ENCODE measurements around the gene LAMA2.
A peak's percentile ranks its signal among the peaks of the same experiment; 100 is the strongest.

The LAMA2 gene

DNA sequence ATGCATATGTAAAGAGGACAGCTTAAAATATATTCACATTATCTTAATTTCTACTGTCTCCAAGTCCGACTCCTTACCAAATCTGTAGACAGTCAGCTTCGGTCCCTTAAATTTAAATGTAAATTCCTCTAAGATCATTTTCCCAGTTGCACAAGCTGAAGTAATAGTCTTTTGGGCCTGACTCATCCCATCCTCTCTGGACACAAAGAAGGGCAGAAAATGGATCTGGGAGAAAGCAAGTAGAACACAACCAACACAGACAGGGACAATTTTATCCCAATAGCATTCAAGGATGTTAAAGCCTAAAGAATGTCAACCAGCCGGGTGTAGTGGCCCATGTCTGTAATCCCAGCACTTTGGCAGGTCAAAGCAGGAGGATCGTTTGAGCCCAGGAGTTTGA lies 598.8 kb downstream of the LAMA2 start:
- ATAC-seq = no peak
- Mint-ChIP-seq H3K27ac (no peak overlapping the region), H3K4me3 (no peak overlapping the region)

DNA sequence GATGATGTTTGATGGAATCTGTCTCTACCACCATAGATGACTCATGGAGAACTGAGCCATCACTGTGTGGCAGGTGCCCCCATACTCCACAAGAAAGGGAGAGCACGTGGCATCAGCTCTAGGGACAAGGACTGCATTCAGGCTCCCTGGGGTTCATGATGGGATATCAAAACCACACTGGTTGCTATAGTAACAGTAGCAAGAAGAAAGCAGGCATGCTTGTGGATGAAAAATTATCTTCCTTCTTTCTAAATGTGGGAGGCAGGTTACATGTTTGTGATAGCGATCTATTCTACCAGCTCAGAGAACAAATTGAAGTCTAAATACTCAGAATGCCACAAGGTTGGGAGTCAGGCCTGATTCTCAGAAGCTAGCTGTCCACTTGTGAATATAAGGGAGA lies 602.8 kb downstream of the LAMA2 start:
- no peak for ATAC-seq
- Mint-ChIP-seq H3K27ac (no peak overlapping the region), H3K36me3 (peaks cover 4% of the 10 kb centered on the region)

More for the DNA sequence above, 598.8 kb downstream of the LAMA2 start:
- Mint-ChIP-seq H3K36me3 (no peaks in the 10 kb centered on the region), H3K4me1 (no peaks in the 10 kb centered on the region), H3K9me3 (no peaks in the 10 kb centered on the region)
- DNase-seq (ENCODE audit: low spot score in 2 of 2) = no peak

DNA sequence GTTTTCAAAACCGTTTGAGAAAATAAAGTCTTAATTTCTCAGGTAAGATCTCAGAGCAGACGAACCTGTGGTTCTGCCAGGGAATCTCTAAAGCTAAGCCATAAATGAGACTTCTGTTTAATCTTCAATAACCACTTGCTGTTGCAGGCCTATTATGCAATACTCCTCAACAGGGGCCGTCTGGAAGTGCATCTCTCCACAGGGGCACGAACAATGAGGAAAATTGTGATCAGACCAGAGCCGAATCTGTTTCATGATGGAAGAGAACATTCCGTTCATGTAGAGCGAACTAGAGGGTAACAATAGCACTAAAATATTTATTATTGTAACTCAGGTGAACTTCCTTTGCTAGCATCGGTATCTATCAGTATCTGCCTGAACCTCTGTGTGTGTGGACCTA lies 603.4 kb downstream of the LAMA2 start:
- Mint-ChIP-seq H3K4me3 (no peak overlapping the region), H3K27ac (no peak overlapping the region)
- no peak for DNase-seq (ENCODE audit: low spot score in 2 of 2)

More for the DNA sequence above, 602.8 kb downstream of the LAMA2 start:
- H3K4me1 Mint-ChIP-seq = peaks cover 18% of the 10 kb centered on the region
- DNase-seq (ENCODE audit: low spot score in 2 of 2) = no peak
- no peak overlapping the region for H3K4me3 Mint-ChIP-seq
- no peaks in the 10 kb centered on the region for H3K9me3 Mint-ChIP-seq

GRCh38 chr6:129488313-129488712 lies 605.4 kb downstream of the LAMA2 start:
- Mint-ChIP-seq H3K4me1 (peaks cover 29% of the 10 kb centered on the region), H3K9me3 (no peaks in the 10 kb centered on the region), H3K4me3 (no peak overlapping the region), H3K27ac (no peak overlapping the region), H3K36me3 (peaks cover 9% of the 10 kb centered on the region)
- no peak for DNase-seq (ENCODE audit: low spot score in 2 of 2)
- no peak for ATAC-seq

More for the DNA sequence above, 603.4 kb downstream of the LAMA2 start:
- H3K4me1 Mint-ChIP-seq = peaks cover 24% of the 10 kb centered on the region
- ATAC-seq = no peak
- H3K36me3 Mint-ChIP-seq = peaks cover 9% of the 10 kb centered on the region
- H3K9me3 Mint-ChIP-seq = no peaks in the 10 kb centered on the region

GRCh38 chr6:129489215-129489765 lies 606.4 kb downstream of the LAMA2 start:
- H3K27ac Mint-ChIP-seq = peak overlapping the region; percentile 98
- DNase-seq (ENCODE audit: low spot score in 2 of 2) = no peak
- peaks cover 33% of the 10 kb centered on the region for H3K4me1 Mint-ChIP-seq
- ATAC-seq = no peak
- H3K36me3 Mint-ChIP-seq = peaks cover 9% of the 10 kb centered on the region
- no peaks in the 10 kb centered on the region for H3K9me3 Mint-ChIP-seq
- peak overlapping the region; percentile 66 for H3K4me3 Mint-ChIP-seq

DNA sequence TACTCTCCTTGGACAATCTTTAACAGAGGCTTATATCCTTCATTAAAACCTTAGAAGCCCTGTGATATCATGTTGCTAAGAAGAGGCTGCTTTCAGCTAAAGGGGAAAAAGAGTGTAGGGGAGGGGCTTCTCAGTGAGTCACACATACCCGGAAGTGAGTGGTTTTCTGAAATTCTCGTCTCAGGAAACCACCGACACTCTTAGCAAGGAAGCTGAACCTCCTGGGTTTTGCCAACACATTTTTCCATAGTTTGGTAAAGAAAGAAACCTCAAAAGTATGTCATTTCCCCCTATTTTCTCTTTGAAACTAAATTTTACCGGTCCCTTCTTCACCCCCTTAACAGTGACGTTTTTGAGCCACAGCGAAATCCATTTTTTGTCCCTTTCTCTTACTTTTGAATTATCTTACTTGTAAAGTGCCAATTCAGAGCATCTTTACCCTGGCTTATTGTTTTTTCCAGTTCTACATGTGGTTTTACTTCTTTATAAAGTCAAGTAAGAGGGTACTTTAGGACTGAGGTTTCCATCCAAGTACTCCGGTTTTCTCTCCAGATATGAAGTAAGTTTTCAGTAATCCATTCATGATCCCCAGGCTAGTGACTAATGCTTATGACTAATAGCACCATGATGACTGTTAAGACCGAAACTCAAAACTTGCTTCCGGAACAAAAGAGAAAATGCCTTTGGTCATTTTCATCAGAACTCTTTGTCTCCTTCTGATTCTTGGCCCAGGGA lies 607.8 kb downstream of the LAMA2 start:
- peak; percentile 30 to 83 for DNase-seq (ENCODE audit: low spot score in 2 of 2)
- Mint-ChIP-seq H3K27ac (peak overlapping the region; percentile 98), H3K36me3 (peaks cover 9% of the 10 kb centered on the region), H3K4me1 (peaks cover 46% of the 10 kb centered on the region), H3K9me3 (no peaks in the 10 kb centered on the region), H3K4me3 (peak overlapping the region; percentile 66)
- peak; percentile 91 for ATAC-seq

DNA sequence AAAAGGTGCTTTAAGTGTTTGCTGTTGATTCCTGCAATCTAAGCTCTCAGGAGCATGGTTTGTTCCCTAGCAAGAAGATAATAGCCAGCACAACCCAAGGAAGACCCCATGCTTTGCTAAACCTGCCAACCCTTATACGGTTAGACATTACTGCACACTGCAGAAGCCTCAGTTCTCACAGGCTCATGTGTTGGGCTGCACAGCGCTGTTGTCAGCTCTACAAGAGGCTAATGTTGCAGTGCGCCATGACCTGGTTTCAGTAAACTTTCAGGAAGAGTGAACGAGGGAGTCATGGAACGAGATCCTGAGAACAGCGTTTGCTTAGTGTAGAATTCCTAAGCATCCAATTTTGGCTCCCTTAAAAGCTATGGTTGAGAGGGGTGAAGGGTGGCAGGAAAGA lies 608.5 kb downstream of the LAMA2 start:
- ATAC-seq (peak; percentile 20), DNase-seq (ENCODE audit: low spot score in 2 of 2) (no peak)
- Mint-ChIP-seq H3K9me3 (no peaks in the 10 kb centered on the region), H3K27ac (peak overlapping the region; percentile 98), H3K4me1 (peaks cover 52% of the 10 kb centered on the region), H3K4me3 (peak overlapping the region; percentile 66), H3K36me3 (peaks cover 9% of the 10 kb centered on the region)

DNA sequence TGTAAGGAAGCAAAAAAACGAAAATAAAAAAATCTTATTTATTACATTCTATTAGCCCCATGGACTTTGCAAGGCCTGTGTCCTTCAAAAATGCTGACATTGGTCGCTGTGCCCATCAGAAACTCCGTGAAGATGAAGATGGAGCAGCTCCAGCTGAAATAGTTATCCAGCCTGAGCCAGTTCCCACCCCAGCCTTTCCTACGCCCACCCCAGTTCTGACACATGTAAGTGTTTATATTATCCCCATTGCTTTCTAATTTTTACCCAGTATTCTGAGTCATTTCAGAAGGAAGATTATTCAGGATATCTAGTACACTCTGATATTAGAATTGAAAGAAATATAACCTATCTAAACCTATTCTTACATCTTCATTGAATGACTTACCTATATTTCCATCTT lies 609.3 kb downstream of the LAMA2 start:
- ATAC-seq (no peak), DNase-seq (ENCODE audit: low spot score in 2 of 2) (no peak)
- Mint-ChIP-seq H3K9me3 (no peaks in the 10 kb centered on the region), H3K27ac (no peak overlapping the region), H3K4me3 (no peak overlapping the region), H3K4me1 (peaks cover 52% of the 10 kb centered on the region), H3K36me3 (peaks cover 9% of the 10 kb centered on the region)

- Mint-ChIP-seq H3K4me1 (peaks cover 52% of the 10 kb centered on the region), H3K9me3 (no peaks in the 10 kb centered on the region), H3K27ac (no peak overlapping the region), H3K4me3 (no peak overlapping the region), H3K36me3 (peaks cover 9% of the 10 kb centered on the region)
- DNase-seq (ENCODE audit: low spot score in 2 of 2) (no peak), ATAC-seq (no peak)
These were observed 610.5 kb downstream of the LAMA2 start for GRCh38 chr6:129493354-129493902.

DNA sequence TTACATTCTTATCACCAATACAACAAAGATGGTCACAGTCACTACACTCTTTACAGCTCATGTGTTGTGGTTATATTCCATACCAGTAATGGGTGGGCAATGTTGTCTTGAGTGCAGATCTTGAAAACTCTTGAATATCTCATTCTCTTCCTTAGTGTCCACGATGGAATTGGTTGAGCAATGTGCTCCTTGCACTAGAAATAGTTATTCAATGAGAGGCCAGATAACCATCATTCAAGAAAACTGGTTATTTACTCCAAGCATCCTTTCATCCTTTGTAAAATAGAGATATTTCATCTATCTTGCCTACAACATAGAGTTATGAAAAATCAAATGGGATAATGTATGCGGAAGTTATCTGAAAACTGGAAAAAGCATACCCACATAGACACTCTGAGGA lies 611.2 kb downstream of the LAMA2 start:
- H3K4me3 Mint-ChIP-seq = no peak overlapping the region
- H3K36me3 Mint-ChIP-seq = peaks cover 9% of the 10 kb centered on the region
- H3K9me3 Mint-ChIP-seq = no peaks in the 10 kb centered on the region
- no peak for ATAC-seq
- no peak overlapping the region for H3K27ac Mint-ChIP-seq
- no peak for DNase-seq (ENCODE audit: low spot score in 2 of 2)
- peaks cover 55% of the 10 kb centered on the region for H3K4me1 Mint-ChIP-seq

GRCh38 chr6:129494586-129494985 lies 611.6 kb downstream of the LAMA2 start:
- ATAC-seq (no peak), DNase-seq (ENCODE audit: low spot score in 2 of 2) (no peak)
- Mint-ChIP-seq H3K4me1 (peaks cover 55% of the 10 kb centered on the region), H3K4me3 (no peak overlapping the region), H3K9me3 (no peaks in the 10 kb centered on the region), H3K27ac (no peak overlapping the region), H3K36me3 (peaks cover 9% of the 10 kb centered on the region)

- Mint-ChIP-seq H3K4me3 (no peak overlapping the region), H3K9me3 (no peaks in the 10 kb centered on the region), H3K4me1 (peaks cover 45% of the 10 kb centered on the region), H3K27ac (peak overlapping the region; percentile 67), H3K36me3 (peaks cover 6% of the 10 kb centered on the region)
- ATAC-seq (no peak), DNase-seq (ENCODE audit: low spot score in 2 of 2) (no peak)
These were observed 612.7 kb downstream of the LAMA2 start for GRCh38 chr6:129495652-129496051.

DNA sequence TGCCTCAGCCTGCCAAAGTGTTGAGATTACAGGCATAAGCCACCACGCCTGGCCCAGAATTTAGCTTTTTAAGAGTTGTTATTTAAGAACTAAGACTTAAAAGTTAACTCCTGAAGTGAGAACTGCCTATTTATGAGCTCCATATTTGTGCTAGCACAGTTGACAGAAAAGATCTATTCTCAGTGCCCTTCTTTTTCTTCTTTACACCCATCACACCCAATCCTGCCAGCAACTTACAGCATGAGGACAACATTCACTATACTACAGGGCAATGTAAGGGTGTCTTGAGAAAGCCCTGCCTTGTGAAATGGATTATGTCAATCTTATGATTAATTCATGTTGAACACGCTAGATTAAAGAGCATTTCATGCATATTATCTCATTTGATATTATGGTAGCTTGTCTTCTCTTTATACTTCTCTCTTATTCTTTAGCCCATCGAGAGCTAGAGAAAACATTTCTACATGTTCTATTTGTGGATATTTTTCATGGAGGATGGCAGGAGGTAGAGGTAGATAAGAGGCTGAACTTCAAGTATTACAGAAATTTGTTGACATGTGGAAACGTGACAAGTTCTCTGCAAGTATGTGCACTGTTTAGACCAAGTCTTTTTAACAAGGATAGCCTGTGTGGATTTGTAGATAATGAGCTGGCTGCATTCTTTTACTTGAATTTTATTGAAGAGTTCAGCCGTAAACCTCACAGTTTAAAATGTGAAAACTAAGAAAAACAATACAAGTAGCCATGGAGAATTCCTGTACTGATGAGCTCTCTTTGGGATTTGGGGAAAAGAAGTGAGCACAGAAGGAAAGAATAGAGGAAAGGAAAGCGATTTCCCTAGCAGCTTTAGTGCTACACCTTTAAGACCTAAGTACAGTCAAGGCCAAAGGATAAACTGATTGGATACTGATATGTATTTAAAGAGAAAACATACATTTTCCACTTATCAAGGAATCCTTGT lies 614.8 kb downstream of the LAMA2 start:
- no peak overlapping the region for H3K27ac Mint-ChIP-seq
- no peak overlapping the region for H3K4me3 Mint-ChIP-seq
- no peaks in the 10 kb centered on the region for H3K9me3 Mint-ChIP-seq
- H3K4me1 Mint-ChIP-seq = peaks cover 44% of the 10 kb centered on the region
- DNase-seq (ENCODE audit: low spot score in 2 of 2) (no peak), ATAC-seq (no peak)
- H3K36me3 Mint-ChIP-seq = no peaks in the 10 kb centered on the region

DNA sequence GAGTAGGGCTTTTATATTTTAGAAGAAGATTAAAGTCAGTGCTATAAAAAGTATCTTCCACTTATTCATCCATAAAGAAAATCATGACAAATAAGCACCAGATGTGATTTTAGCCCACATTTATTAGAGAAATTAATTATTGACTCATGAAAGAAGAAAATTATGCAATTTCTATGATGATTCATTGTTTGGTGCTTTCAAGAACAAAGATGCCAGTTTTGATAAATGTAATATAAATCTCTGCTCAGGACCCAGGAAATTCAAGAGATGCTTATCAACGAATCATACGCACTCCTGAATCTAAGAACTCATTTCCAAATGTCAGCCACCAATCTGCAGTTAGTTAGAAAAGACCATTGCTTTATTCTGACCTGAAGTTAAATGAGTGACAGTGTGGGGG lies 615.6 kb downstream of the LAMA2 start:
- ATAC-seq (no peak), DNase-seq (ENCODE audit: low spot score in 2 of 2) (no peak)
- H3K9me3 Mint-ChIP-seq = no peaks in the 10 kb centered on the region
- peak overlapping the region; percentile 10 for H3K27ac Mint-ChIP-seq
- peak overlapping the region; percentile 48 for H3K4me3 Mint-ChIP-seq
- H3K4me1 Mint-ChIP-seq = peaks cover 44% of the 10 kb centered on the region
- no peaks in the 10 kb centered on the region for H3K36me3 Mint-ChIP-seq

All from stimulated activated effector memory CD8-positive, alpha-beta T cell treated with anti-CD3 and anti-CD28 coated beads, Interleukin-12 subunit alpha, Interleukin-12 subunit beta, amount 100 ng/mL, for 72 hours (primary cell).